GM19193 (cell line): Measurements from ENCODE around the gene ZFR2.

Experiments used
- POLR2A ChIP-seq: IDR thresholded peaks from 4 replicates; pipeline ENCODE4 v1.6.1; 2011; ENCODE audit not compliant: insufficient read depth, insufficient read length; ENCODE audit errors: extremely low read depth

Gene ZFR2

DNA sequence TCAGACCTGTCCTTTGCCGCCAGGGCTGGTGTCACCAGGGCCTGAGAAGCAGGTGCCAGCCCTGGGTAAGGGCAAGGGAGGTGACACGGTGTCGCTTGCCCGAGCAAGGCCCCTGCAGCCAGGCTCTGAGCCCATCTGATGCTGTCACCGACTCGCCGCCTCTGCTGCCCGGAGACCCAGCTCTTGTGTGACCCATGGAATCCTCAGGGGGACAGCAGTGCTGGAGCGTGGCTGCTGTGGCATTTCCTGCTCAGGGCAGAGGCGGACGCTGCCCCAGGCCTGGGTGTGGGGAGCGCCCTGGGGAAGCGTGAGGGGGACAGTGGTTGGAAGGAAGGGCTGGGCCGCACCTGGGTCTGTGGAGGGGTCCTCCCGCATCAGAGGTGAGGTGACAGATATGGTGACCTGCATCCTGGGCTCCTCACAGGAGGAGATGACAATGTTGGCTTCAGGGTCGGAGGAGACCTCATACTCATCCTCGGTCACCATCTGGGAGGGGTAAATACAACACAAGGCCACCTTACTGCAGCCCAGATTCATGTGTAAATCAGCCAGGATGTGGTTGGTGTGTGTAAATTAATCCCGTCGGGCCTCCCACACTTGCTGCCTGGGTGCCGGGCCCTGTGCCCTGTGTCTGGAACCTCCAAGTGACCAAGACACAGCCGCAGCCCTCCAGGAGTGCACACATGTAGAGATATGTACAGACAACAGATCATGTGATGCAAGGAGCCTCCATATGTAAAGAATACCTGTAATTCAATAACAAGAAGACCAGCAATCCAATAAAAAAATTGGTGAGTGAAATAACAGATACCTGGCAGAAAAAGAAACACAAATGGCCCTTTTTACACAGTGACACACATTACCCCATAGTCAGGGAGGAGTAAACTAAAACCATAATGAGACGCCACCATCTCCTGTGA, 55.1 kb downstream of the ZFR2 start:
- no peak for TF ChIP-seq POLR2A

DNA sequence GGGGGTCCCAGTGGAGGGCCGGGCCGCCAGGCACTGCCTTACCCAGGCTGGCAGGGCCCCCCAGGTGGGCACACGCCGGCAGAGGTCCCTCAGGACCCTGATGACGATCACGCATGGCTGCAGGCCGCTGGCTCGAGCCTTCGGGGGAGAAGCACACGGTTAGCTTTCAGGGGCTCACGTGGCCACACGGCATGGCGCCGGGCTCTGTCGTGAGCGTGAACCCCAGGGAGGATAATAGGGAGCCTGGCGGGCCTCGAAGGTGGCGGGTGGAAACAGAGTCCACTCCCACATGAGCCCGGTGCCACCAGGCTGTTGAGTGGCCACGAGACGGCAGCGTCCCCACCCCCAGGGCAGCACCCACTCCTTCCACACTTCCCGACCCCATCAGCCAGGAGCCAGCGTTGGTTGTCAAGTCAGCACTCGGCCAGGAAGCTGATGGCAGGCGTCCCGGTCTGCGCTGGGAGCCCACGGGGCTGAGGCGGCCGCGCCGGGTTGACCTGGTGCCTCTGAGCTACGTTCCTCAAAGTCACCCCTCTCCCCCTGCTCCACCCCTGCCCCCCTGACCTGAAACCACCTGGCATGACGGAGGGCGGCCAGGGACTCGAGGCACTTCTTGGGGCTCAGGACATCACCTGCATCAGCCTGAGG, 58.0 kb downstream of the ZFR2 start:
- no peak for TF ChIP-seq POLR2A

DNA sequence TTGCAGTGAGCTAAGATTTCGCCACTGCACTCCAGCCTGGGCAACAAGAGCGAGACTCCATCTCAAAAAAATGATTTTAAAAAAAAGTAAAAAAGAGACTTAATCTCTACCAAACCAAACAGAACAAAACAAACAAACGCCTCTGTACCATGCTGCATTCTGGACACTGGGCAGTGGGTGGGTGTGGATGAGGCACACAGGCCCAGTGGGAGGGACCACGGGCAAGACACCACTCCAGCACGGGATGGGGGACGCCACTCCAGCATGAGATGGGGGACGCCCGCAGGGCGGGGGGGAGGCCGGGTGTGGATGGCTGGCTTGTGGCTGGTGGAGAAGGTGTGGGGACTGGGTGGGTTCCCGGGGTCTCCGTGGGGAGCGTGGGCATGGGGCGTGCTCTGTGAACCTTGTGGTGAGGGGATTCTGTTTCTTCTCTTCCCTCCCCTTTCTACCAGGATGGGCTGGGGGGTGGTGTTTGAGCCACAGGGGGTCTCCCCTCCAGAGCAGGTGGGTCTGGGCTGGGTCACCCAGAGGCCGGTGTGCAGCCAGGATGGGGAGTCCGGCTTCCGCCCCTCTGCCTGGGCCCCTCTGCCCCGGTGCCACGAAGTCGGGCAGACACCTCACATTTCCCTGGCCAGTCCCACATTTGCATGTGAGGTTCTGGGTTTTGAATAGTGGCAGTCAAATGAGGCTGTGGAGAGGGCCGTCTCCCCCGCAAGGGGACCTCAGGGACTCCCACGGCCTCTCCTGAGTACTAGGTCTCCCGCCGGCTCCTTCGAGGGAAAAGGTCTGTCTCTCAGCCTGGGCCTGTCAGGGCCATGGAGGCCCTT, 58.7 kb downstream of the ZFR2 start:
- no peak for TF ChIP-seq POLR2A

DNA sequence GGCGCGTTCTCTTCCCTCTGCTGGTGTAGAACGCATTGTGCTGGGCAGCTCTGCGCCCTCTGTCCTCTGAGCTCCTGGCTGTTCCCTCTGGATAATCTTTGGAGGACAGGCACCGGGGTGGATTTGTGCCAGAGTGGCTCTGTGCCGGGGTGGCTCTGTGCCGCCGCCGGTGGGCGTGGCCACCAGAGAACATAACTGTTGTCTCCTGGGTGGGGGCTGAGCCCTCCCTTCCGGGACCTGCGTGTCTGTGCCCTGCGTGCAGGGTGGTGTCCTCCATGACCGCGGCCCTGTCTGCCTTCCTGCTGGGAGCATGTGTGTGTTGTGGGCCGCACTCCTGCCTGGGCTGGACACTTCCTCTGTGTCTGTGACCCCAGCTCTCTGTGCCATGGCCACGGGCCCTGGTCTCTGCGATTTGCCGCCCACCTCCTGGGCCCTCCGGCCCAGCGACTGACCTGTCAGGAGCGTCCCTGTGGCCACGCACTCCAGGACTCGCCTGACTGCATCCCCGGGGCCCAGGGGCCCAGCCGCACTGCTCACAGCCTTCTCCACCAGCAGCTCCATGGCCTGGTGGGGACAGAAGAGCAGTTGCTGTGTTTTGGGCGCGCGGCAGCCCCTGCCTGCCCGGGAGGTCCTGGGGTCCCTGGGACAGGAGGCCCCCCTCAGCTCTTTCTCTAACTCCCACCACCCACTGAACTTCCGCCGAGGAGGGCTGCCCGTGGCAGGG, 60.3 kb downstream of the ZFR2 start:
- TF ChIP-seq POLR2A, result no peak

DNA sequence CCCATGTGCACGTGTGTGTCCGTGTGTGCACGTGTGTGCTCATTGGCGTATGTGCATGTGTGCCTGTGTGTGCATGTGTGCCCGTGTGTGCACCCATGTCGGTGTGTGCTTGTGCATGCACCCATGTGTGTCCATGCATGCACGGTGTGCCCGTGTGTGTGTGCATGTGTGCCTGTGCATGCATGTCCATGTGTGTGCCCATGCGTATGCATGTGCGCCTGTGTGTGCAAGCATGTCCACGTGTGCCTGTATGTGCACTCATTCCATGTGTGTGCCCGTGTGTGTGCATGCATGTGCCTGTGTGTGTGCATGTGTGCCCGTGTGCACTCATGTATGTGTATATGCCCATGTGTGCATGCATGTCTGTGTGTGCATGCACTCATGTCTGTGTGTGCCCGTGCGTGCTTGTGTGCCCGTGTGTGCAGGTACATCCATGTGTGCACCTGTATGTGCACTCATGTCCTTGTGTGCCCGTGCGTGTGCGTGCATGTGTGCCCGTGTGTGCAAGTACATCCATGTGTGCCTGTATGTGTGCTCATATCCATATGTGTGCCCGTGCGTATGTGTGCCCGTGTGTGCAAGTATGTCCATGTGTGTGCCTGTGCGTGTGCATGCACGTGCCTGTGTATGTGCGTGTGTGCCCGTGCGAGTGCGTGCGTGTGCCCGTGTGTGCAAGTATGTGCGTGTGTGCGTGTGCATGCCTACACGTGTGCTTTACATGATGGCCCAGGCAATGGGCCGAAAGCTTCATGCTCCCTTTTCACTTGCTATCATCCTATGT, 61.1 kb downstream of the ZFR2 start:
- TF ChIP-seq POLR2A, result no peak

DNA sequence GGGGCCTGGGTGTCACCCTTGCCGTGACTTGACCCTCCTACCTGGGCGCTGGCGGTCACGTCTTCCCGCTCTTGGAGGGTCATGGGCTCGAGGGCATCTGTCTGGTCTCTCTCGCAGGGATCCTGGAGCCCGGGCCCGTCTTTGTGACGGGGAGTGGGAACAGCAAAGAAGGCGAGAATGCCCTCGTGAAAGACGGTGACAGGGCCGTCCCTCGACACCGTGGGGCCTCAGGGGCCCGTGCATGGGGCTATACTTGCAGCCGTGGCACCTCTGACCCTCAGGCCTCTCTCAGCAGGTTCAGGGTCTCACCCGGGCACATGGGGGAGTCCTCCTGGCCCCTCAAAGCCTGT, 61.7 kb downstream of the ZFR2 start:
- no peak for TF ChIP-seq POLR2A

DNA sequence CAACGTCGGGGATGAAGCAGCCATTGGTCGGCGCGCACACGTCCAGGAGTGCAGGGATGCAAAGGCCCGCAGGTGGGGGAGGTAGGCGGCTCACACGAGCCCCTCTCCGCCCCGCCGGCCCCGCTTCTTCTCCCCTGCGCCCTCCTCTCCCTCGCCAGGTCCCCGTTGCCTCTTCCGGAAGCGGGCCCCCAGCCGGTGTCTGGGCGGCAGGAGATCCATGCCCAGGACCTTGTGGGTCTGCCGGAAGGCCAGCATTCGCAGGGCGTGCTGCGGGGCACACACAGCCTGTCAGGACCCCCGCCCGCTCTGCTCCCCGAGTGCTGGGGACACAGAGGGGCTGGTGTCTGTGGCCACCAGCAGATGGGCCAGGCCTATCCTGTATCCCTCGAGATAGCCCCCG, 63.0 kb downstream of the ZFR2 start:
- no peak for TF ChIP-seq POLR2A

DNA sequence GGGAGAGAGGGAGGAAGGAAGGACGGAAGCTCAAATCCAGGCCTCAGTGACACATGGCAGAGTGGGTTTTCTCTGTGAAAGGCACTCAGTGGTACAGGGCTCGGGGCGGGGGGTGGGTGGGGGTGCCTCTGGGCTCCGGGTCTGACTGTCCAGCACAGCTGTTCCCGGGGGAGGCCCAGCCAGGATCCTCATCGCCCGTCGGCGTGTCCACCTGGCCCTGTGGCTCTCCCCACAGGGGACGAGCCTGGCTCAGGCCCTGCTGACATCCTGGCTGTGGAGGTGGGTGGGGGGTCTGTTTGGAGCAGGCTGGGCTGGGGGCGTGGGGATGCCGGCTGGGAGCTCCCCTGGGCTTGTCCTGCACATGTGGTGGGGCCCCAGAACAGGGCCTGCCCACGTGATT, 64.4 kb downstream of the ZFR2 start:
- TF ChIP-seq POLR2A, result no peak

DNA sequence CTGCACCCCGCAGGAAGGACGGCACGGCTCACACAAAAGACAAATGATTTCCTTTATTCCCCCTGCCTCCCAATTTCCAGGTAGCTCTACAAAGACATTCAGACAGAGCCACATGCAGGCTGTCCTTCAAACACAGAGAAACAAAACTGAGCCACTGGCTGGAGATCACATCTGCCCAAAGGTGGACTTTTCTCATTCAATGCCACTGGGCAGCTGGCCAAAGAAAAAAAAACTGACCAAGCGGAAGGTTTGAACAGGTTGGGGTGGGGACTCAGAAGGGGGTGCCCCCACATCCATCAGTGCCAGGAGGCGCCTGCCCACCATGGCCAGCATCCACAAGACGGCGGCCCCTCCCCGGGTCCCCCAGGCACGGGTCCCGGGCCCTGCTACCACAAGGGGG, 64.9 kb downstream of the ZFR2 start:
- no peak for TF ChIP-seq POLR2A

DNA sequence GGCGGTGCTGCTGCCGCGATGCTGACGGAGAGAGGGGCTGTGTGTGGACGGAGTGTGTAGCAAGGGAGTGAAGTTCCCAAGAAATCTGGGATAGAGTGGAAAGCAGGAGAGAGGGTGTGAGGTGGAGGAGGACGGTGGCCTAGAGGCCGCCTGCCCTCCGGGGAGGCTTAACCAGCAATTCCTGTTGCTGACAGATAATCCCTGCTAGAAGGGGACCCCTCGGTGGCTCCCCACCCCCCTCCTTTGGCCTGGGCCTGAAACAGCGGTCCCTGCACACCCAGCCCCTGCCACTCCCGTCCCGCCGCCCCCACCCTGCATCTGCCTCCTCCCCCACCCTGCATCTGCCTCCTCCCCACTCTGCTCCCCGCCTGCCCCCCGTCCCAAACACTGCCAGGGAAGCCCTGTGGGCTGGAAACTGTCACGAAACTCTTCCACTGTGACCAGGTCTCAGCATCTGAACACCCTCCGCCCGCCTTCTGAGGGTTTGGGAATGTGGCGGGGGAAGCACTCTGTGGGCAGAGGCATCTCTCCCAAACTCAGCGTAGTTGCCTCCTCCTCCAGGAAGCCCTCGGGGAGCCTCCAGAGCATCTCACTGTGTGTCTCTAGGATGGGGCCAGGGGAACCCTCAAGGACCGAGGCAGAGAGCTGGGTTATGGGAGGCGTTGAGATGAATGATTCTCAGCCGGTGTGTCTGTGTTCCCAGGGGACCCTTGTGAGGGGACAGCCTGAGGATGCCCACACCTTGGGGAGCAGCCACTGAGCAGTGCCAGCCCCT, 65.5 kb downstream of the ZFR2 start:
- TF ChIP-seq POLR2A, result no peak

DNA sequence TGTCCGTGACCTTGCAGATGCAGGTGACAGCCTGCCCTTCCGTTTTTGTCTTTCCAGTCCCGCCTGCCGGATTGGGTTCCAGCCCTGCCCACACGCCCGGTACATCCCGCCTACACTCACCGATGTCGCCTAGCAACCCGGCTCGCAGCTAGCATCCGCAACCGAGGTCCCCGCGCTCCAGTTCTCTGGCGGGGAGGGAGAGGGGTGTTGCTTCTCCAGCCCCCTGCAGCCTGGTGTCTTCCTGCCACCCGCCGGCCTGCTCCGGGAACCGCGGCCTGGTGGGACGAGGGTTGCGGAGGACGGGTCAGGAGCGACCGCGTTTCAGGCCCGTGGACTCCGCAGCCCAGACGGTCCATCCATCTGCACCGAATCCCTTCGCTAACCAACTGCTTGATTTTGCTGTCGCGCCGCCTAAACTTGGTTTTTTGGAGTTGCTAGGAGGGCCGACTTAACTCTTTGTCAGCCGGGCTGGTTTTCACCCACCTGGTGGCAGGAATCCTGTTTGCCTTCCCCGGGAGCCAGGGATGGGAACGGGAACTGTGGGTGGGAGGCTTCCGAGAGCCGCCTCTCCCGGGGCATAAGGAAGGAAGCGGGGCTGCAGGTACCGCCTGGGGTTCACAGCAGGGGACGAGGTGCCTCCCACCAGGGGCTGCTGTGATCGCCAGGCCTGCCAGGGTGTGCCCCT, 67.3 kb downstream of the ZFR2 start:
- no peak for TF ChIP-seq POLR2A

DNA sequence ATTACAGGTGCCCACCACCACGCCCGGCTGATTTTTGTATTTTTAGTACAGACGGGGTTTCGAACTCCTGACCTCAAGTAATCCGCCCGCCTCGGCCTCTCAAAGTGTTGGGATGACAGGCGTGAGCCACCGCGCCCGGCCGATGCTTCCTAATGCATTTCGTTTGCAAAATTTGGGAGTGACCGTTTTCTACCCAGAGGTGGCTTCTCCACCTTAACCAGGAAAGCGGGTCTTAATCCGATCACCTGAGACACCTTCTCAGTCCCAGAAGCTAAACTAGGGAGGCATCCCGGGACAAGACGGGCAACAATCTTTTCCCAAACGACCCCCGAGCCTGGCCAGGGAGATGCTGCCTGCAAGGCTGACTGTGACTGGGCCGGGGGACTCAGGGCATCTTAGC, 67.8 kb downstream of the ZFR2 start:
- no peak for TF ChIP-seq POLR2A

DNA sequence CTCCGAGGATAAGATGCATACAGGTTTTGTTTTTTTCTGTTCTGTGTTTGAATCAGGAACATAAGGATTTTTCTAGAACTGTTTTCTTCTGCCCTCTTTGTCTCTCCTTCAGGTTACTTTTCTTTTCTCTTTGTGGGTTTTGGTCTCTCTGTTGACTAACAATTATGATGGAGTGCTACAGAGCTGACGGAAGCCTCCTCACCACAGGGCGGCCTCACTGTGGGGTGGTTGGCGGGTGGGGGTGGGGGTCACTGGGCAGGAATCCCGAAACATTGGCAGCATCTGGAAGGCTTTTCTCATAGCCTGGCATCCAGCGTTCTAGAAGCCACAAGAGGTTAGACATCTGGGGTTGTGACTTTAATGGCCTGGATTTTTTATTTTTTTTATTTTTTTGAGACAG, 70.7 kb downstream of the ZFR2 start:
- no peak for TF ChIP-seq POLR2A
